BLaER1 (cell line): ENCODE results near the gene STK25.

Source experiments
- H3K27ac ChIP-seq: shearing (Covaris generic); formaldehyde crosslinking; 2 replicates; pipeline ENCODE4 v1.8.1; 2022
- H3K27me3 ChIP-seq: shearing (Covaris generic); formaldehyde crosslinking; 2 replicates; pipeline ENCODE4 v1.8.1; 2022
- H3K36me3 ChIP-seq: shearing (Covaris generic); formaldehyde crosslinking; 2 replicates; pipeline ENCODE4 v1.8.1; 2022
- H3K4me1 ChIP-seq: shearing (Covaris generic); formaldehyde crosslinking; 2 replicates; pipeline ENCODE4 v1.8.1; 2022
- H3K4me2 ChIP-seq: shearing (Covaris generic); formaldehyde crosslinking; 2 replicates; pipeline ENCODE4 v1.8.1; 2022
- H3K4me3 ChIP-seq: shearing (Covaris generic); formaldehyde crosslinking; 2 replicates; pipeline ENCODE4 v1.8.1; 2022
- H3K9ac ChIP-seq: shearing (Covaris generic); formaldehyde crosslinking; 2 replicates; pipeline ENCODE4 v1.8.1; 2022
- H3K9me3 ChIP-seq: shearing (Covaris generic); formaldehyde crosslinking; 2 replicates; pipeline ENCODE4 v1.8.1; 2022
- H4K20me1 ChIP-seq: shearing (Covaris generic); formaldehyde crosslinking; 2 replicates; pipeline ENCODE4 v1.8.1; 2022
- Cebpa-rat ChIP-seq: shearing (Covaris generic); IDR thresholded peaks from 2 replicates; pipeline ENCODE4 v1.8.1; 2022

STK25 gene

DNA sequence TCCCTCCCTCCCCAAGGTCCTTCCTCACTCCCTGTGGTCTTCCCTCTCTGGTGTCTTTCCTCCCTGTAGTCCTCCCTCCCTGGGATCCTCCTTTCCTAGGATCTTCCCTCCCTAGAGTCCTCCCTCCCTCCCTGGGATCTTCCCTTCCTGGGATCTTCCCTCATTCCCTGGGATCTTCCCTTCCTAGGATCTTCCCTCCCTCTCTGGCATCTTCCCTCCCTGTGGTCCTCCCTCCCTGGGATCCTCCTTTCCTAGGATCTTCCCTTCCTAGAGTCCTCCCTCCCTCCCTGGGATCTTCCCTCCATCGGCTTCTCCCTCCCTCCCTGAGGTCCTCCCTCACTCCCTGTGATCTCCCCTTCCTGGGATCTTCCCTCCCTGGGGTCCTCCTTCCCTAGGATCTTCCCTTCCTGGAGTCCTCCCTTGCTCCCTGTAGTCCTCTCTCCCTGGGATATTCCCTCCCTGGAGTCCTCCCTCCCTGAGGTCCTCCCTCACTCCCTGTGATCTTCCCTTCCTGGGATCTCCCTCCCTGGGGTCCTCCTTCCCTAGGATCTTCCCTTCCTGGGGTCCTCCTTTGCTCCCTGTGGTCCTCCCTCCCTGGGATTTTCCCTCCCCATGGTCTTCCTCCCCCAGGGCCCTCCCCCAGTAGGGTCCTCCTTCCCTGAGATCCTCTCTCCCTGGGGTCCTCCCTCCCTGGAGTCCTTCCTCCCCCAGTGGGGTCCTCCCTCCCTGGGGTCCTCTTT lies 23.0 kb downstream of the STK25 start:
- H3K4me1 ChIP-seq = no peaks in the 10 kb centered on the region
- no peak overlapping the region for H3K9ac ChIP-seq
- peaks cover 2% of the 10 kb centered on the region; the same call in 1 of the 2 replicates for H4K20me1 ChIP-seq
- no peak overlapping the region for H3K4me2 ChIP-seq
- H3K4me3 ChIP-seq = no peak overlapping the region
- no peak overlapping the region for H3K27ac ChIP-seq
- peaks cover 12% of the 10 kb centered on the region; the same call in 1 of the 2 replicates for H3K36me3 ChIP-seq
- no peaks in the 10 kb centered on the region for H3K27me3 ChIP-seq
- no peaks in the 10 kb centered on the region for H3K9me3 ChIP-seq
- no peak for TF ChIP-seq Cebpa-rat

DNA sequence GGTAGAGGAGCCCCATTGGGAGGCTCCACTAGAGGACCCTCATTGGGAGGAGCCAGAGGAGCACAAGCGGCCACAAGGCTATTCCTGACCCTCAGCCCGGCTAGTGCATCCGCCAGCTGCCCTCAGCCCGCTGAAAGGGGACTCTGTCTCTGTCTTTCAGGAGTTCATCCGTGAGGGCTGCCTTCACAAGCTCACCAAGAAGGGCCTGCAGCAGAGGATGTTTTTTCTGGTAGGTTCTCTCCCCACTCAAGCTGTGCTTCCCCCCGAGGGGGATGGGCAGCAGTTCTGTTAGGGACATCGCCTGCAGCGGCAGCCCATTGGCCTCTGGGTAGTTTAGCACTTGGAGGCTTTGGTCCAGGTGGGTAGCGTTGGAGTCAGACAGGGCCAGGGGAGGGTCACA lies 25.1 kb downstream of the STK25 start:
- no peaks in the 10 kb centered on the region for H3K4me1 ChIP-seq
- peaks cover 12% of the 10 kb centered on the region; the same call in 1 of the 2 replicates for H3K36me3 ChIP-seq
- H3K27me3 ChIP-seq = no peaks in the 10 kb centered on the region
- H3K9me3 ChIP-seq = no peaks in the 10 kb centered on the region
- H3K4me2 ChIP-seq = no peak overlapping the region
- no peak for TF ChIP-seq Cebpa-rat
- H3K4me3 ChIP-seq = no peak overlapping the region
- no peak overlapping the region for H3K9ac ChIP-seq
- no peaks in the 10 kb centered on the region for H4K20me1 ChIP-seq
- H3K27ac ChIP-seq = no peak overlapping the region

DNA sequence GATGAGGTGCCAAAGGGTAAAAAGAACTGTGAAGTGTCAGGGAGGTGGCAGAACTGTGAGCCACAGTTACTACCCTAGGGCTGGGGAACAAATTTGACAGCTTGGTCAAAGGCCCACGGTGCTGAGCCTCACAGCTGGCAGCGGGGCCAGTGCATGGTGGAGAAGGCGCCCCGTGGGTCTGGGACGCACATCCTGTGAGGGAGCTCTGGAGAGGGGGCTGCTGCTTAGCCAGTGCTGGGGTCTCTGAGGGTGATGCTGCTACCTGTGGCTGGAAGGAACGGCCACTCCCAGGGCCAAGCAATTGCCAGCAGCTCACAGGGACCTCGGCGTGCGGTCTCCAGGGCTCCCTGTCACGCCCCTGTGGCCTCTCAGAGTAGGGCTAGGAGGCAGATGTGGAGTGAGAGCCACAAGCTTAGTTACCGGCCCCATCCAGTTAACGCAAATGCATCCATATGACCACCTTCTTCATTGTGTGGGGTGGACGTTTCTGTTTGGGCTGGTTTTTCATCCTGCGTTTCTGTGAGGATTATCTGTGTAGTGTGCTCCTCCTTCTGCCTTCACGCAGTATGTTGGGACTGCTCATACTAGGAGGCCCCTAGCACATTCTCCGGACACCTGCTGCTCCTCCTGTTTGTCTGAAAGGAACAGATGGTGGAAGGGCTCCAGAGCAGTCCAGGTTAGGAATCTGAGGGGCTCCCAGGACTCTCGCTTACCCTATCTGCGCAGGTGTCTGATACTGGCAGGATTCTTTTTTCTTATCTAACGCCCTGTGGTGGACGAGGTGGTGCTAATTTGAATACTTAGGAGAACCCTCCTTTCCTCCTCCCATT lies 26.0 kb downstream of the STK25 start:
- TF ChIP-seq Cebpa-rat = no peak
- H4K20me1 ChIP-seq = no peaks in the 10 kb centered on the region
- no peaks in the 10 kb centered on the region for H3K4me1 ChIP-seq
- no peak overlapping the region for H3K27ac ChIP-seq
- peaks cover 16% of the 10 kb centered on the region; the same call in 1 of the 2 replicates for H3K36me3 ChIP-seq
- H3K9me3 ChIP-seq = no peaks in the 10 kb centered on the region
- H3K27me3 ChIP-seq = no peaks in the 10 kb centered on the region
- H3K9ac ChIP-seq = no peak overlapping the region
- H3K4me3 ChIP-seq = no peak overlapping the region
- no peak overlapping the region for H3K4me2 ChIP-seq

DNA sequence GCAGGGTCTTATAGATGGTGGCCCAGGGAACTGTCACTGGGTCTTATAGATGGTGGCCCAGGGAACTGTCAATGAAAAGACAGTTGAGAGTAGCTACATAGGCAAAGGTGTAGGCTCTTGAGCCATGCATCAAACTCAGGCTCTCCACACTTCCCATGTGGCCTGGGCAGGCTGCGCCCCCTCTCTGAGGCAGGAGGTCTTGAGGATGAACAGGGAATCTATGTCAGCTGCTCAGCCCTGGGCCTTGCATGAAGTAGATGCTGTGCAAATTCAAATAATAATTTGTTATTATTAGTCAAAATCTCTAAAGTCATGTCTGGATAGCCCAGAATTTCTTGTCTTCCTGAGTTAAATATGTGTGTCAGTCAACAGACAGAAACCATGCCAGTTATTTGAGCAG lies 26.7 kb downstream of the STK25 start:
- no peaks in the 10 kb centered on the region for H4K20me1 ChIP-seq
- no peak overlapping the region for H3K27ac ChIP-seq
- no peaks in the 10 kb centered on the region for H3K9me3 ChIP-seq
- no peaks in the 10 kb centered on the region for H3K4me1 ChIP-seq
- H3K4me2 ChIP-seq = no peak overlapping the region
- no peak overlapping the region for H3K9ac ChIP-seq
- H3K4me3 ChIP-seq = no peak overlapping the region
- H3K36me3 ChIP-seq = peaks cover 15% of the 10 kb centered on the region; the same call in 1 of the 2 replicates
- no peak for TF ChIP-seq Cebpa-rat
- H3K27me3 ChIP-seq = no peaks in the 10 kb centered on the region

DNA sequence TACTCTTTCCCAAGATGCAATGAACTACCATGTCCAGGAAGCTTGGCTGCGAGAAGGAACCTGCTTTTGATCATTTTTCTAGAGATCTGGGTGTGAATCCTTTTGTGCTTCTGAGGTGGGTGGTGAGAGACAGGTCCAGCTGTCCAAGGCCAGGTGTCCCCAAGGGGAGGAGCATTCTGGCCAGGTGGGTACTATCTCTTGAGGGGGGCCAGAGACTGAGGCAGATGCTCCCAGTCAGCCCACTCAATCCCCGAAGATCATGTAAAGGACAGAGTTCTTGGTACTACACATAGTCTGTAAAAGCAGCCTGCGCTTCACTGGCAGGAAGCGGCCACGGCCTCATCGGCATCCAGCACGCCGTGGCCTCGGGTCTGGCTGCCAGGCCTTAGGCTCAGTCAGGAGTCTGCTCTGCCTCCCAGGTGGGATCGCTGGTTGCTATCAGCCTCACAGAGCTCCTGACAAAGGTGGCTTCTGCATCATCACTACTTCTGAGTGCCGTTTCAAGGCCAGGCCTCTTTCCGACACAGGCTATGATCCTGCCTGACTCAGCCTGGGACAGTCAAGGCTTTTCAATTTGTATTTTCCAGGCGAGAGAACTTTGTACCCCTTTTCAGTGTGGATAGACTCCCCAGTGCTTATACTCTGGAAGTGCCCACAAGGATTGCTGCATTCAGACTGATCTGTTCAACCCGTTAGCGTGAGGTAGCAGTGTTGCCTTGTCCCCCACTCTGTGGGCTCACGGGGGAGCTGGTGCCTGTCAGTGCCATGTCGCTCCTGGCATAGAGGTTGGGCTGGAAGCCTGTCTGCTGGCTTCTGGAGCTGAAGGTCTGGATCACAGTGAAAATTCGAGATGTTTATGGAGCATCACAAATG lies 29.1 kb downstream of the STK25 start:
- H3K4me1 ChIP-seq = no peaks in the 10 kb centered on the region
- no peak for TF ChIP-seq Cebpa-rat
- H3K27me3 ChIP-seq = no peaks in the 10 kb centered on the region
- H3K9me3 ChIP-seq = no peaks in the 10 kb centered on the region
- no peak overlapping the region for H3K9ac ChIP-seq
- no peak overlapping the region for H3K4me2 ChIP-seq
- no peak overlapping the region for H3K4me3 ChIP-seq
- no peak overlapping the region for H3K27ac ChIP-seq
- peaks cover 17% of the 10 kb centered on the region; the same call in 1 of the 2 replicates for H3K36me3 ChIP-seq
- no peaks in the 10 kb centered on the region for H4K20me1 ChIP-seq

DNA sequence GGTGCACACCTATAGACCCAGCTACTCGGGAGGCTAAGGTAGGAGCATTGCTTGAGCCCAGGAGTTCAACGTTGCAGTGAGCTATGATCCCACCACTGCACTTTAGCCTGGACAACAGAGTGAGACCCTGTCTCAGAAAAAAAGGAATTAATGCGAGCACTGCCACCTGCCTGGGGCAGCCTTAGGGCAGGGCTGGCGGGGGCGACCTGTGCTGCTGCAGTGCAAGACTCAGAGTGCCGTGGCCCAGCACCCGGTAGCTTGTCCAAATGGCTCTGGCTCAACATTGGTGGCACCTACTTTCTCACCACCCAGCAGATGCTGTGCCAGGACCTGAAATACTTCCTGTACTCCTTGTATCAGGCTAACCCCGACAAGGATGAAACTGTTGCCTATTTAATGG lies 30.2 kb downstream of the STK25 start:
- no peak overlapping the region for H3K27ac ChIP-seq
- no peak overlapping the region for H3K4me3 ChIP-seq
- peaks cover 17% of the 10 kb centered on the region; the same call in 1 of the 2 replicates for H3K36me3 ChIP-seq
- H3K9ac ChIP-seq = no peak overlapping the region
- no peaks in the 10 kb centered on the region for H4K20me1 ChIP-seq
- H3K4me1 ChIP-seq = no peaks in the 10 kb centered on the region
- no peaks in the 10 kb centered on the region for H3K27me3 ChIP-seq
- H3K4me2 ChIP-seq = no peak overlapping the region
- H3K9me3 ChIP-seq = no peaks in the 10 kb centered on the region
- TF ChIP-seq Cebpa-rat = no peak

DNA sequence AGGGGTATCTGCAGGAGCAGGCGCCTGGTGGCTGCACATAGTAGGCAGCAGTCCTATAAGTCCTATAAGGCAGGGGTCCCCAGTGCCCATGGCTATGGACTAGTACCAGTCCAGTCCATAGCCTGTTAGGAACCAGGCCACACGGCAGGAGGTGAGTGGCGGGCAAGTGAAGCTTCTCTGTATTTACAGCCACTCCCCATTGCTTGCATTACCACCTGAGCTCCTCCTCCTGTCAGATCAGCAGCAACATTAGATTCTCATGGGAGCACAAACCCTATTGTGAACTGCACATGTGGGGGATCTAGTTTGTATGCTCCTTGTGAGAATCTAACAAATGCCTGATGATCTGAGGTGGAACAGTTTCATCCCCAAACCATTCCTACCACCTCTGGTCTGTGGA lies 33.1 kb downstream of the STK25 start:
- H3K9me3 ChIP-seq = no peaks in the 10 kb centered on the region
- no peak for TF ChIP-seq Cebpa-rat
- H3K27ac ChIP-seq = no peak overlapping the region
- H3K4me3 ChIP-seq = no peak overlapping the region
- H3K36me3 ChIP-seq = peaks cover 17% of the 10 kb centered on the region; the same call in 1 of the 2 replicates
- no peak overlapping the region for H3K9ac ChIP-seq
- no peaks in the 10 kb centered on the region for H4K20me1 ChIP-seq
- no peaks in the 10 kb centered on the region for H3K4me1 ChIP-seq
- H3K27me3 ChIP-seq = no peaks in the 10 kb centered on the region
- no peak overlapping the region for H3K4me2 ChIP-seq

DNA sequence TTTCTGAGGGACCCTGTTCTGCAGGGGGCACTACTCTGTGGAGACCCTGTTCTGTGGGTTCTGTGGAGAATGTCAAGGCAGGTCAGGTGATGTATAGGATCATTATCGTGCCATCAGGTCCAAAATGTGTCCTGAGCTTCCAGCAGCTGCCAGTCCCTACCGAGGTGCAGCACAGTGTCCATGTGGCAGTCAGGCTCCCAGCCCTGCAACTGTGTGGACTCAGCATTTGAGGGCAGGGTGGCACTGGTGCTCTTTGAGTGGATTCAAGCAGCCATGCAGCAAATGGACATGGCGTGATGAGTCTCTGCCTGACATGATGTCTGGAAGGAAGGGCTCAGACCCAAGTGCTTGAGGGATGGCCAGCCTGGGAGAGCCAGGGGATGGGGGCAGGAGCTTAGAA lies 35.0 kb downstream of the STK25 start:
- no peak for TF ChIP-seq Cebpa-rat
- peaks cover 9% of the 10 kb centered on the region; the same call in 1 of the 2 replicates for H3K36me3 ChIP-seq
- no peaks in the 10 kb centered on the region for H3K9me3 ChIP-seq
- H3K4me3 ChIP-seq = no peak overlapping the region
- H3K4me2 ChIP-seq = no peak overlapping the region
- no peaks in the 10 kb centered on the region for H3K4me1 ChIP-seq
- H3K27me3 ChIP-seq = no peaks in the 10 kb centered on the region
- no peak overlapping the region for H3K9ac ChIP-seq
- H3K27ac ChIP-seq = no peak overlapping the region
- H4K20me1 ChIP-seq = no peaks in the 10 kb centered on the region

DNA sequence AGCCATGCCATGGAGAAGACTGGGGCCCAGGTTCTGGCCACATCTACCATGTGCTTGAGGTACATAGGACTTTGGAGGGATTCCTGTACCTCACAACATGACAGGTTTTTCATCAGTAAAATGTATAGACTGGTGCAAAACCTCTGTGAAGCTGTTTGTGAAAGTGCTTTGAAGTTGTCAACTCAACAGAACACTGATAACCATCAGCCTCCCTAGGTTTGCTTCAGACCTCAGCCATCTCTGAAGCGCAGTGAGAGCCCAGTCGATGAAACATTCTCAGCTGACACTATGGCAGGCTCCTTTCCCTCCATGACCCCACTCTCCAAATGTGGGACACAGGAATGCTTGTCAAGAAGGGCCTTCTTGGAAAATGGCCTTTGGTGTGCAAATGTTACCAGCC lies 38.6 kb downstream of the STK25 start:
- H4K20me1 ChIP-seq = no peaks in the 10 kb centered on the region
- no peak overlapping the region for H3K4me3 ChIP-seq

More for the DNA sequence above, 38.6 kb downstream of the STK25 start:
- Histone ChIP-seq H3K27ac (no peak overlapping the region), H3K9me3 (no peaks in the 10 kb centered on the region), H3K9ac (no peak overlapping the region), H3K27me3 (no peaks in the 10 kb centered on the region), H3K4me1 (no peaks in the 10 kb centered on the region), H3K36me3 (no peaks in the 10 kb centered on the region), H3K4me2 (no peak overlapping the region)
- no peak for TF ChIP-seq Cebpa-rat
